Measurements from ENCODE around the gene SHISAL2A.

SHISAL2A gene

DNA sequence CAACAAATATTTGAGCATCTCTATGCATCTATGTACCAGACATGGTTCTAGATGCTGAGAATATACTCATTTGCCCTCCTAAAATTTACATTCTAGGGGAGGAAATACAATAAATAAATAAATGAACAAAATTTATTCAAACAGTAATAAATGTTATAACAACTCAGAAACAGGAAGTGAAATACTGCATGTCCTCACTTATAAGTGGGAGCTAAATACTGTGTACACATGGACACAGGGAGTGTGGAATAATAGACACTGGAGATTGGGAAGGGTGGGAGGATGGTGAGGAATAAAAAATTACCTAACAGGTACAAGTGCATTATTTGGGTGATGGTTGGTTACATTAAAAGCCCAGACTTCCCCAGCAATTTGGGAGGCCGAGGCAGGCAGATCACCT, 60.9 kb downstream of the SHISAL2A start:
- DNase-seq (ENCODE audit: low read depth), result no peak
- TF ChIP-seq, protein P1, sequence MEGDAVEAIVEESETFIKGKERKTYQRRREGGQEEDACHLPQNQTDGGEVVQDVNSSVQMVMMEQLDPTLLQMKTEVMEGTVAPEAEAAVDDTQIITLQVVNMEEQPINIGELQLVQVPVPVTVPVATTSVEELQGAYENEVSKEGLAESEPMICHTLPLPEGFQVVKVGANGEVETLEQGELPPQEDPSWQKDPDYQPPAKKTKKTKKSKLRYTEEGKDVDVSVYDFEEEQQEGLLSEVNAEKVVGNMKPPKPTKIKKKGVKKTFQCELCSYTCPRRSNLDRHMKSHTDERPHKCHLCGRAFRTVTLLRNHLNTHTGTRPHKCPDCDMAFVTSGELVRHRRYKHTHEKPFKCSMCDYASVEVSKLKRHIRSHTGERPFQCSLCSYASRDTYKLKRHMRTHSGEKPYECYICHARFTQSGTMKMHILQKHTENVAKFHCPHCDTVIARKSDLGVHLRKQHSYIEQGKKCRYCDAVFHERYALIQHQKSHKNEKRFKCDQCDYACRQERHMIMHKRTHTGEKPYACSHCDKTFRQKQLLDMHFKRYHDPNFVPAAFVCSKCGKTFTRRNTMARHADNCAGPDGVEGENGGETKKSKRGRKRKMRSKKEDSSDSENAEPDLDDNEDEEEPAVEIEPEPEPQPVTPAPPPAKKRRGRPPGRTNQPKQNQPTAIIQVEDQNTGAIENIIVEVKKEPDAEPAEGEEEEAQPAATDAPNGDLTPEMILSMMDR (conservative IDR thresholded peaks at IDR 0.05; ENCODE audit: low read length), result no peak
- no peak overlapping the region for H3K4me3 ChIP-seq (ENCODE audit: low read length)

DNA sequence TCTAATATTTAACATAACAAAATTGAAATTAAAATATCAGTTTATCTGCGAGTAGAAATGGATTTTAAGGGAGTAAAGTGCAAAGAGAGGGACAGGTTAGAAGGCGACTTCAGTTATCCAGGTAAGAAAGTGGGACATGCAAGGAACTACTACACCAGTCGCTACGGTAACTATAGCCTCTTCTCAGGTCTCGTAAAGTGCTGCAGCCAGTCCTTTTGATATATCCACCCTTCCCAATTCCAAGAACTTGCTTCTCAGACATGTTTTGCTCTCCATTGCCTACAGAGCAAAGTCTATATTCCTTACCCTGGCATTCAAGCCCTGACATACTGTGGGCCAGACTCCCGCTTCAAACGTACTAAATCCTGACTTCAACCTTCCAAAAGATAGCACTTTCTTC, 62.7 kb downstream of the SHISAL2A start:
- TF ChIP-seq, protein P1 (conservative IDR thresholded peaks at IDR 0.05; ENCODE audit: low read length), result no peak
- no peak overlapping the region for H3K4me3 ChIP-seq (ENCODE audit: low read length)
- no peak for DNase-seq (ENCODE audit: low read depth)

DNA sequence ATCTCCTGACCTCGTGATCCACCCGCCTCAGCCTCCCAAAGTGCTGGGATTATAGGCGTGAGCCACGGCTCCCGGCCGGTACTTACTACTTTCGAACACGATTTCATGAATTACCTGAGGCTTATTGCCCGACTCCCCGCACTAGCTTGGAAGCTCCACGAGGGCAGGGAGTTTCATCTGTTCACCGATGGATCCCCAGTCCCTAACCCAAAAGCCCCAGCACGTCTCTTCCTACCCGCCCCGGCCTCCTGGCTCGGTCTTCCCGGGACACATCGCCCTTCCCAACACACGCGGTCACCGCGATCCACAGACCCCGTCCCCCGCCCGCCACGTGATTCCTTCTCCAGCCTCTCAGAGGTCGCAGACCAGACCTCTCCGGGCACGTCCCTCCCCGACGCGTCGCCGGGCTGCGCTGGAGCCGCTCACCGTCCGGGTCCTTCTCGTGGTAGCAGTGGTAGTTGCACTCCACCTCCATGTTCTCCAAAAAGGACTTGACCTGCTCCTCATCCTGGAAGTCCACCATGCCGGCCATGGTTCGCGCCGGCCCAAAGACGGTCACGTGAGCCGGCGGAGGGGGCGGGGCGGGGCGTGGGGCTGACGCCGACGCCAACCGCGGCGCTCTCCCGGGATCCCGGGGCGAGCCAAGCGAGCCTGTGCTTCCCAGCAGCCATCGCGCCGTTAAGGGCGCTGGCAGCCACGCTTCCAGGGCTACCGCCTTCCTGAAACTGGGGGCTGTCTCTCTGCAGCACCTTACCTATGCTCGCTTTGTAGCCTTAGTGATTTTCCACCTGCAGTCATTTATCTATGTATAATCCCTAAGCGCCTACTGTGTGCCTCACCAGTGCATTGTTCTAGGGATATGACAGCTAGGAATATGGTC, 65.1 kb downstream of the SHISAL2A start, which contains the start of gene COA7:
Gene COA7, minus strand, starts transcription at position 553 of the 880 bp plus-strand sequence. Its CDS starts 21 bp downstream, at position 532.
- peak; percentile 77 for DNase-seq (ENCODE audit: low read depth)
- TF ChIP-seq, protein P1 (conservative IDR thresholded peaks at IDR 0.05; ENCODE audit: low read length), result no peak
- H3K4me3 ChIP-seq (ENCODE audit: low read length), result peak within 1 kb of the TSS; percentile 90

DNA sequence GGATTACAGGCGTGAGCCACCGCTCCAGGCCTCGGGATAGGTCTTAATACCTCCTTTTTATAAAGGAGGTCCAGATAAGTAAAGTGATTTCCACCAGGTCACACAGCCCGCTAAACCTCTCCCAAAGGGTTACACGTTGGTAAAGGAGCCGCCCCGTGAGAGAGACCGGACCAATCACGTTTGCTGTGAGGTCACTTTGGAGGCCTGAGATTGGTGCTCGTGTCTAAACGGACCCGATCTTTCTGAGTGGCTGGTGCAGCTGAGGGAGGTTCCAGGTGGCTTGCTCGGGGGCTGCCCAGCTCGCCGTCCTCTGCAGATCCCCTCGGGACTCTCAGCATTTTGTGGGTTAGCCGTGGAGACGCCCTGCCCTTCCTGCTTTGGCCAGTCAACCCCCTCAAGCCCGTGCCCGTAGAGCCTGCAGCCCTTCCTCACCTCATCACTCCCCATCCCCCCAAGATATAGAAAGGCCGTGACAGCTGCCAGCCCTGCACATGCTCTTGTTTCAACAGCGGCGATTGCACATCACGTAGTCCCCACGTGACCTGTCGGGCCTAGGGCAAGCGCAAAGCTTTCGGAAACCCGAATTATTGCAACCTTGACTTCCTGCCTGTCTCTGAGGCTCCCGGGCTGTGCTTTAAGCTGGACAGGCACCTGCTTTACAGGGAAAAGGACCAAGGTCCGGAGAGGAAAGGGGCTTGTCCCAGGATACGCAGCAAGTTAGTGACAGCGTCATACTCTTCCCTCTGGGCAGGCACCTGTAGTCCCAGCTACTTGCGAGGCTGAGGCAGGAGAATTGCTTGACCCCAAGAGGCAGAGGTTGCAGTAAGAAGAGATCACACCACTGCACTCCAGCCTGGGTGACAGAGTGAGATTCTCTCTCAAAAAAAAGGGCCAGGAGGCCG, 70.2 kb downstream of the SHISAL2A start:
- H3K4me3 ChIP-seq (ENCODE audit: low read length), result peak overlapping the region; percentile 74
- peak; percentile 83 for DNase-seq (ENCODE audit: low read depth)
- TF ChIP-seq, protein P1 (conservative IDR thresholded peaks at IDR 0.05; ENCODE audit: low read length), result no peak

DNA sequence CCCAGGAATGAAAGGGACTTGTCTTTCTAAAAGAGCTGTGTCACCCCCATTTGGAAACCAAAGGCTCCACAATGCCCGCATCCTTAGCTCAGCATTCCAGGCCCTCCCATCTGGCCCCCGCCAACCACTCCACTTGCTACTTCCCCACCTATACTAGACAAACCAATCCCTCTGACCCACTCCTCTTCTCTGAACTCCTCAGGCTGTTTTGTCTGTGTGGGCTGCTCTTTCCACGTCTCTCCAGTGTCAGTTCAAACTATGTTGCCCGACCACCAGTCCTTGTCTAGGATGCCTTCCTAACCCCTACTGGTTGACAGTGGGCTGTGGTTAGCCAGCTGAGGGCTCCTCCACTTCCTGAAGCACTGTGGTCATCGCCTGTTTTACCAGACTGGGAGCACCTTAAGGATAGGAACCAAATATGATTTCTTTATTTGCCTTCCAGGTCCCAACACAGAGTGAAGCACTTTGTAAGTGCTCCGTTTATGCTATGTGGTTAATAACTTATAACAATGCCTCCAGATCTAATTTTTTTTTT, 73.2 kb downstream of the SHISAL2A start:
- DNase-seq (ENCODE audit: low read depth), result no peak
- TF ChIP-seq, protein P1 (conservative IDR thresholded peaks at IDR 0.05; ENCODE audit: low read length), result no peak

More for the DNA sequence above, 73.2 kb downstream of the SHISAL2A start:
- no peak overlapping the region for H3K4me3 ChIP-seq (ENCODE audit: low read length)
